Measurements from ENCODE around the gene GDF2. TPM values are rescaled to one million over a fixed set of nuclear protein-coding genes. Genes with fewer than 3 reads are reported as not detected.

Gene GDF2
- total RNA-seq, 1 donor from 2014 or later, result not detected

DNA sequence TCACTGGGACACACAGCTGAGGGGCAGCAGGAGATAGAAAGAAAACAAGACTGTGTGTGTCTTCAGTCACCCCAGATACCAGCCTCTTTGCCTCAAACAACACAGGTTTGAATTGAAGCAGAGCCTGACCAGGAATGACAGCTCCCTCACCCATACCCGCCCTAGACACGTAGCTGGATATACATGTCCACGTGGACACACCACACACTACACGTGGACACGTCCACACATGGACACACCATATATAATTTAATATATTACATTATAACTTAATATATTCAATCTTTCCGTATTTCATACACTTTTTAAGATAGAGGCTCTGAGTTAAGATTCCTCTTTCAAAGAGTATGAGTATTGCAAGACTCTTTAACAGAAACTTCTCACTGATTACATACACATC is 11.3 kb downstream of the GDF2 start:
- ATAC-seq (no peak), DNase-seq (no peak)
- TF ChIP-seq, protein P1, sequence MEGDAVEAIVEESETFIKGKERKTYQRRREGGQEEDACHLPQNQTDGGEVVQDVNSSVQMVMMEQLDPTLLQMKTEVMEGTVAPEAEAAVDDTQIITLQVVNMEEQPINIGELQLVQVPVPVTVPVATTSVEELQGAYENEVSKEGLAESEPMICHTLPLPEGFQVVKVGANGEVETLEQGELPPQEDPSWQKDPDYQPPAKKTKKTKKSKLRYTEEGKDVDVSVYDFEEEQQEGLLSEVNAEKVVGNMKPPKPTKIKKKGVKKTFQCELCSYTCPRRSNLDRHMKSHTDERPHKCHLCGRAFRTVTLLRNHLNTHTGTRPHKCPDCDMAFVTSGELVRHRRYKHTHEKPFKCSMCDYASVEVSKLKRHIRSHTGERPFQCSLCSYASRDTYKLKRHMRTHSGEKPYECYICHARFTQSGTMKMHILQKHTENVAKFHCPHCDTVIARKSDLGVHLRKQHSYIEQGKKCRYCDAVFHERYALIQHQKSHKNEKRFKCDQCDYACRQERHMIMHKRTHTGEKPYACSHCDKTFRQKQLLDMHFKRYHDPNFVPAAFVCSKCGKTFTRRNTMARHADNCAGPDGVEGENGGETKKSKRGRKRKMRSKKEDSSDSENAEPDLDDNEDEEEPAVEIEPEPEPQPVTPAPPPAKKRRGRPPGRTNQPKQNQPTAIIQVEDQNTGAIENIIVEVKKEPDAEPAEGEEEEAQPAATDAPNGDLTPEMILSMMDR (IDR thresholded peaks at IDR 0.05), result no peak
- Histone ChIP-seq H3K4me3 (no peak overlapping the region), H3K4me1 (no peaks in the 10 kb centered on the region), H3K36me3 (no peaks in the 10 kb centered on the region), H3K27ac (no peak overlapping the region), H3K27me3 (ENCODE audit: low read depth) (no peaks in the 10 kb centered on the region), H3K9me3 (no peaks in the 10 kb centered on the region)
- intact Hi-C loops (cut with DNase I), result no loop called here

DNA sequence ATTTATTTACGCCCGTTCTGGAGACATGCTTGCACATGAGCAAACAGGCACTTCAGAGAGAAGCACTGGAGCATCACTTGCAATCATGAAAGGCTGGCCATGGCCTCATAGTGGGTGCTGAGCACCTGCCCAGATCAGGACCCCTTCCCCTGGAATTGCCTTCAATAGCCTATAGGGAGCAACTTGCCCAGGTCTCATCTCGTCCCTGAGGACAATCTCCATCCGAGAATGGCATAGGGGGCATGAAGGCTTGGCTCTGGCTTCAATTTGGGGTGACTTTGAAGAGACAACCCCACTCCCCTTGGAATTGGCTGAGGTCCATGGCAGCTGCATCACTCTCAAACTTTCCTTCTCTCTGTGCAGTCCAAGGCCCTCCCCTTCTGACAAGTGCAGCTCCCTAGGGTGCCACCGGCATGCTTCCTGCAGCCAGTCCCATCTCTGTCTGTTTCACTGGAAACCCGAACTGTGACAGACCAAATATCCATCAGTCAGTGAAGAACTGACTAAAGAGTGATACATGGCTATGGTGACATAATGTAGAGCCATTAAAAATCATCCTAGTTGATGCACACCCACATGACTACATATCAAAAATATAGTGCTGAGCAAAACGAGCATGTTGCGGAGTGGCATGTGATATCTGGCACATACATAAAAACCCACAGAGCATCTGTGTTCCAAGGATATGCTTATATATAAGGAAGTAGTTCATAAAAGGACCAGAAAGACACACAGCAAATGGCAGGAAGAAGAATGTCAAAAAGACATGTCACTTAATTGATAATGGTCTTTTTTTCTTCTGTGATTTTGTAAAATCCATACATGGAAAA is 12.4 kb downstream of the GDF2 start:
- Histone ChIP-seq H3K27ac (no peak overlapping the region), H3K4me1 (no peaks in the 10 kb centered on the region), H3K27me3 (ENCODE audit: low read depth) (no peaks in the 10 kb centered on the region), H3K9me3 (no peaks in the 10 kb centered on the region), H3K36me3 (no peaks in the 10 kb centered on the region), H3K4me3 (no peak overlapping the region)
- no peak for DNase-seq
- intact Hi-C loops (cut with DNase I), result no loop called here
- TF ChIP-seq, protein P1 (IDR thresholded peaks at IDR 0.05), result no peak
- ATAC-seq, result no peak

DNA sequence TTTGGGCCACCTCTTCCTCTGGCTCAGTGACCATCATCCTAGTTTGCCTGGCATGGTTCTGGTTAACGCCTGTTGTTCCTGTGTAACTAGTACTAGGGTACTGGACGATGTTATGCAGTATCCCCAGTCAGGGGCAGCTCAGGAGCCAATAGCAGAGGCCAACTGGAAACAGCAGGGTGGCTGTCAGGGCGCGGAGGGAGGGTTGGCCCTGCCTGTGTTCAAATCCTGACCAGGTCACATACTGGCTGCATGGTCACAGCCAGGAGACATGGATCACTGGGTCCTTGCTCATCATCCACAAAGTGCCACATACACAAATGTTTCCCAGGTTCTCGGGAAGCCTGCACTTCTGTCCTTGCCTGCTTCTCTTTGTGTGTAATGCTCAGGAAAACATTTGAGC is 13.7 kb downstream of the GDF2 start:
- Histone ChIP-seq H3K4me1 (no peaks in the 10 kb centered on the region), H3K4me3 (no peak overlapping the region), H3K27ac (no peak overlapping the region), H3K27me3 (ENCODE audit: low read depth) (peaks cover 4% of the 10 kb centered on the region), H3K9me3 (no peaks in the 10 kb centered on the region), H3K36me3 (no peaks in the 10 kb centered on the region)
- DNase-seq, result no peak
- TF ChIP-seq, protein P1 (IDR thresholded peaks at IDR 0.05), result no peak
- intact Hi-C loops (cut with DNase I), result no loop called here
- ATAC-seq, result no peak

DNA sequence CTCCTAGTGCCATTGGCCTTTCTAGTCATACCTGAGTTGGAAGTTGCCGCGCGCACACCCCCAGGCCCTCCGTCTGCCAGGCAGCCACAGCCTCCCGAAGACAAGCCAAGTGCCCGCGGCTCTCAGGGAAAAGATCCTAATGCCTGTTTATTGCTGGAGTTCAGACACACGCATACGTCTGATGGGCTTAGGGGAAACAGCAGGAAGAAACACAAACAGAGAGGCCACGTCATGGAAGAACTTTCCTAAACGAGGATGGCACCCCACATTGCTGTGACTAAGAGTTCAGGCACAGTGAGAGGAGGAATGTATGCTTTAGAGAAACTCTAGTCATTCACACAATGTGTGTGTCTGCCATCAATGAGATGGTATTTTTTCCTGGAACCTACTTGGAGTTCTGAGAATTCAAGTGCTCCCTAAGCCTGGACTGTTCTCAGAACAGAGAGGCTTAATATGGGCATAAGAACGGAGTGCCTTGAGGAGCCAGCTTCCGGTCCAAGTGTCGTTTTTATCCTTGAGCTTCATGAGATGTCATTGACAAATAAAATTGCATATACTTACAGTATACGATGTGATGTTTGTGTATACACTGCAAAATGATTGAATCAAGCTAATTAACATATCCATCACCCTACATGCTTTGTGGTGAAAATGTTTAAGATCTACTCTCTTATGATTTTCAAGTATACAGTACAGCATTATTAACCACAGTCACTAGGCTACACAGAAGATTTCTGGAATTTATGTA is 14.3 kb downstream of the GDF2 start:
- no peaks in the 10 kb centered on the region for H3K9me3 ChIP-seq
- H3K27ac ChIP-seq, result no peak overlapping the region
- ATAC-seq (no peak), DNase-seq (no peak)
- intact Hi-C loops (cut with DNase I), result no loop called here
- no peak overlapping the region for H3K4me3 ChIP-seq
- no peaks in the 10 kb centered on the region for H3K4me1 ChIP-seq
- no peaks in the 10 kb centered on the region for H3K36me3 ChIP-seq
- H3K27me3 ChIP-seq (ENCODE audit: low read depth), result peaks cover 4% of the 10 kb centered on the region
- TF ChIP-seq, protein P1 (IDR thresholded peaks at IDR 0.05), result no peak

DNA sequence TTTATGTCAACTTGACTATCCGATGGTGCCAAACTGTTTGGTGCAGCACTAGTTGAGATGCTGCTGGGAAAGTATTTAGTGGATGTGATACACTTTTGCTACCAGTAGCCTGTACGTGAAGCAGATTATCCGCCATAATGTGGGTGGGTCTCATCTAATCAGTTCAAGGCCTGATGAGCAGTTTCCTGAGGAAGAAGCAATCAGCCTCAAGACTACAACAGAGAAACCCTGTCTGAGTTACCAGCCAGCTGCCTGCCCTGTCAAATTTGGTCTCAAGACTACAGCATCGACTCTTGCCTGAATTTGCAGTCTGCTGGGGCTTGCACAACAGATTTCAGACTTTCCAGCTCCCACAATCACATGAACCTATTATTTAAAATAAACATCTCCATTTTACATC is 15.1 kb downstream of the GDF2 start:
- DNase-seq, result no peak

More for the DNA sequence above, 15.1 kb downstream of the GDF2 start:
- intact Hi-C loops (cut with DNase I), result no loop called here
- Histone ChIP-seq H3K9me3 (no peaks in the 10 kb centered on the region), H3K27me3 (ENCODE audit: low read depth) (peaks cover 4% of the 10 kb centered on the region), H3K36me3 (no peaks in the 10 kb centered on the region), H3K4me3 (no peak overlapping the region), H3K27ac (no peak overlapping the region), H3K4me1 (no peaks in the 10 kb centered on the region)
- ATAC-seq, result no peak
- TF ChIP-seq, protein P1 (IDR thresholded peaks at IDR 0.05), result no peak
